C4-2B (cell line): ENCODE data around the gene UNC50.

Experiments
- CTCF ChIP-seq: fragments of 450-650 bp; conservative IDR thresholded peaks from 2 replicates; pipeline ENCODE4 v1.5.1; 2017; ENCODE audit warnings: mild to moderate bottlenecking
- ZFX ChIP-seq: fragments of 450-650 bp; IDR thresholded peaks from 2 replicates; pipeline ENCODE4 v1.6.1; 2017

DNA sequence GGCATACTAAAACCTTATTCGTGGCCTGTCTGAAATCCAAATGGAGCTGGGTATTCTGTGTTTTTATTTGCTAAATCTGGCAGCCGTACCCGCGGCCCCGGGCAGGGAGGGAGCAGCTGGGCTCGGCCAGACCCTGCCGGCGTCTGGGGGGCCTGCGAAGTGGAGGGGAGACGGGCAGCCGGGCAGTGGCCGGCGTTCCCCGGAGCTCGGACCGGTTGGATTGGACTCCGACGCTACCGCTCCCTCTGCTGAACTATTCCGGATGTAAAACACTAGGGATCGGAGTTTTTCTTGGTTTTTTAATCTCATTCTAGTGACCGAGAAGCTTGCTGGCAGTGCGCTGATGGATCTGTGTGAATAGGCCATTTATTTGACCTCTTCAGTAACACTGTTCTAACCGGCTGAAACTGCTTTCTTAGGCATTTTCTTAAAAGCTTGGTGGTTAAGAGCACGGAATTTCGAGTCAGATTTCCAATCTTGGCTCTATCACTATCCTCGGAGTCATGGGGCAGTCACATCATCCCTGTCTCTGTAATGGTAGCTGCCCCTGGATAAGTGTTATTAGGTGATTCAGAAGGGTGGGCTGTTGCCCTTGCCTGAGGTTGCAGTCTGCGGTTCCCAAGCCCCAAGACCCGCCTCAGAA lies 694 bp downstream of the UNC50 start:
- TF ChIP-seq CTCF, result no peak
- TF ChIP-seq ZFX, result peak; percentile 65; the same call in 1 of the 2 replicates
